SK-N-MC (cell line): ENCODE measurements around the gene SFN.
A peak's percentile ranks its signal among the peaks of the same experiment; 100 is the strongest.
"Not testable (repeated sequence)": the region's sequence is repeated elsewhere in the genome, so short reads cannot be mapped to it uniquely, and the experiment has no call there.

Source experiments
- DNase-seq: peaks from one replicate; pipeline ENCODE4 v3.0.0-alpha.2; 2011; ENCODE audit warnings: low read depth, low spot score
- H3K27ac ChIP-seq: fragments of 200-600 bp; sonication (generic); 2 replicates; pipeline ENCODE4 v1.5.1; 2016; ENCODE audit warnings: mixed run types
- H3K36me3 ChIP-seq: fragments of 200-600 bp; sonication (generic); 2 replicates; pipeline ENCODE4 v1.6.1; 2017; ENCODE audit warnings: antibody characterized with exemption, low read length, mixed read lengths; ENCODE audit not compliant: insufficient read depth
- H3K4me3 ChIP-seq: fragments of 200-600 bp; sonication (generic); 2 replicates; pipeline ENCODE4 v1.5.1; 2016
- H3K9ac ChIP-seq: fragments of 200-600 bp; sonication (generic); 2 replicates; pipeline ENCODE4 v1.8.0; 2017; ENCODE audit warnings: mixed run types, mixed read lengths; ENCODE audit not compliant: insufficient read length
- H3K9me3 ChIP-seq: fragments of 200-600 bp; sonication (generic); 2 replicates; pipeline ENCODE4 v1.6.1; 2017; ENCODE audit warnings: low read depth, mild to moderate bottlenecking, antibody characterized with exemption, low read length, moderate library complexity, mixed read lengths
- EZH2 ChIP-seq: fragments of 200-600 bp; sonication (generic); IDR thresholded peaks from one replicate; pipeline ENCODE4 v1.6.1; 2017; ENCODE audit warnings: antibody characterized with exemption
- FOXP2 ChIP-seq: optimal IDR thresholded peaks from 2 replicates; pipeline ENCODE3; 2011; ENCODE audit warnings: mild to moderate bottlenecking, moderate library complexity; ENCODE audit not compliant: insufficient read depth; ENCODE audit errors: extremely low read length, control extremely low read depth
- POLR2AphosphoS5 ChIP-seq: IDR thresholded peaks from 2 replicates; pipeline ENCODE4 v1.6.1; 2012; ENCODE audit warnings: mild to moderate bottlenecking, low read depth, low read length, borderline replicate concordance

SFN gene

GRCh38 chr1:26858160-26858559 is 4.8 kb upstream of the SFN start:
- Histone ChIP-seq H3K9ac (no peak overlapping the region), H3K9me3 (no peaks in the 10 kb centered on the region), H3K27ac (no peak overlapping the region), H3K4me3 (no peak overlapping the region), H3K36me3 (peaks cover 4% of the 10 kb centered on the region; the same call in 1 of the 2 replicates)
- no peak for DNase-seq
- TF ChIP-seq EZH2: no peak
- TF ChIP-seq POLR2AphosphoS5: no peak
- no peak for TF ChIP-seq FOXP2

GRCh38 chr1:26858891-26859640 is 3.9 kb upstream of the SFN start:
- TF ChIP-seq POLR2AphosphoS5 (no peak), FOXP2 (no peak), EZH2 (no peak)
- Histone ChIP-seq H3K9ac (no peak overlapping the region), H3K4me3 (no peak overlapping the region), H3K9me3 (no peaks in the 10 kb centered on the region), H3K36me3 (no peaks in the 10 kb centered on the region; the same call in 1 of the 2 replicates), H3K27ac (no peak overlapping the region)
- no peak for DNase-seq

DNA sequence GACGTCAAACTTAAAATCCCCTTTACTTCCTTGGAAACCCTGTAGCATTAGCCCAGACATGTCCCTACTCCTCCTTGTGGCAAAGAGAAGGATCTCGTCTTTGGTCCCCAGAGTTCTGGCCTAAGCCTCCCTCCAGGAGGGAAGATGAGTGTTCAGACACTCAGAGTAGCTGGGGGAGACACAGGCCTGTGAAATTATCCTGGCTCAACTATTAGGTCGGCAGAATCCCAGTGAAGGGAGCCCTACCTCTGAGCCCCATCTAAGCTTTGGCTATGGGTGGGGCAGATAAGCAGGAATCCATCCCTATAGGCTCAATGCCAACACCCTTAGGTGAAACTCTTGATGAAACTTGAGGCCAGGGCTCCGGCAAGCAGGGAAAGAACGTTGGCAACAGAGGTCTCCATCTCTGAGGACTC is 1.7 kb upstream of the SFN start:
- Histone ChIP-seq H3K4me3 (no peak overlapping the region), H3K9ac (no peak overlapping the region), H3K27ac (no peak overlapping the region), H3K36me3 (no peaks in the 10 kb centered on the region), H3K9me3 (no peaks in the 10 kb centered on the region)
- TF ChIP-seq POLR2AphosphoS5: no peak
- TF ChIP-seq FOXP2: no peak
- no peak for TF ChIP-seq EZH2
- no peak for DNase-seq

DNA sequence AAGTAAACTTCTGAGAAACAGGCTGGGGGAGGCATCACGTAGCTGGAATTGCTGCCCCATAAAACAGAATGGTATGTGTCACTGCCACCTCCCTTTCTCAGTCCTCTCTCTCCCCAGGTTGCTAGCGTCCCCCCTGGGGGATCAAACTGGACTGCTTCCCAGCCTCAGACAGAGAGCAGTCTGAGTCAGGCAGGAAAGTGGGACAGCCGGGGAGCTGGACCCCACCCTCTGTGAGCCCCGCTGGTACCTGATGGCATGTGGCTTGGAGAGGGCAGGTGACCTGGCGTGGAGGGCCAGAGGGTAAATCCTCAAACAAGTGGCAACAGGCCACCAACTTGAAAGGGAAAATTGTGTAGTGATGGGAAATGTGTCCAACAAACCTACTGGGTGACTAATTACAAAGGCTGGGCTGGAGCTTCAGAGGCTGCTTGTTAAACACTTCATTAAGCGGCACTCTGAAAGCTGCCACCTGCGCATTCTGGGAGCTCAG is 1.0 kb upstream of the SFN start:
- DNase-seq: no peak
- no peaks in the 10 kb centered on the region for H3K9me3 ChIP-seq
- H3K36me3 ChIP-seq: no peaks in the 10 kb centered on the region
- H3K4me3 ChIP-seq: no peak overlapping the region
- TF ChIP-seq FOXP2 (no peak), EZH2 (no peak), POLR2AphosphoS5 (no peak)
- no peak overlapping the region for H3K27ac ChIP-seq
- H3K9ac ChIP-seq: no peak overlapping the region

- no peak overlapping the region for H3K4me3 ChIP-seq
- H3K27ac ChIP-seq: no peak overlapping the region
- H3K9ac ChIP-seq: no peak overlapping the region
- DNase-seq: no peak
- no peaks in the 10 kb centered on the region for H3K9me3 ChIP-seq
- TF ChIP-seq EZH2: no peak
- no peak for TF ChIP-seq POLR2AphosphoS5
- TF ChIP-seq FOXP2: no peak
- no peaks in the 10 kb centered on the region for H3K36me3 ChIP-seq
Measured at GRCh38 chr1:26863685-26864077, 732 bp downstream of the SFN start.

GRCh38 chr1:26864610-26865480 is 1.9 kb downstream of the SFN start:
- peak overlapping the region; percentile 81 for H3K27ac ChIP-seq
- no peaks in the 10 kb centered on the region for H3K9me3 ChIP-seq
- peak overlapping the region; percentile 92 for H3K4me3 ChIP-seq
- peak overlapping the region; percentile 84 for H3K9ac ChIP-seq
- TF ChIP-seq POLR2AphosphoS5 (peak; percentile 92), FOXP2 (no peak)
- H3K36me3 ChIP-seq: no peaks in the 10 kb centered on the region
- peak; percentile 58 for DNase-seq

DNA sequence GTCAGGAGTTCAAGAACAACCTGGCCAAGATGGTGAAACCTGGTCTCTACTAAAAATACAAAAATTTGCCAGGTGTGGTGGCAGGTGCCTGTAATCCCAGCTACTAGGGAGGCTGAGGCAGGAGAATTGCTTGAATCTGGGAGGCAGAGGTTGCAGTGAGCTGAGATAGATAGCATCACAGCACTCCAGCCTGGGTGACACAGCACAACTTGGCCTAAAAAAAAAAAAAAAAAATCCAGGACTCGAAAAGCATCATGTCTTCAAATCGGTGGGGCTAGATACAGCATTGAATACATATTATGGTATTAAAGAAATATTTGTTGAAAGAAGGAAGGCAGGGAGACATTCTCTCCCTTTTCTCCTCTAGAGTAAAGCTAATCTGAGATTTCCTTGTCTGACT is 10.1 kb downstream of the SFN start:
- H3K4me3 ChIP-seq, H3K27ac ChIP-seq, H3K36me3 ChIP-seq, H3K9me3 ChIP-seq, H3K9ac ChIP-seq, DNase-seq: not testable (repeated sequence)

GRCh38 chr1:26874896-26875295 is 11.9 kb downstream of the SFN start:
- no peak overlapping the region for H3K27ac ChIP-seq
- no peak for DNase-seq
- H3K36me3 ChIP-seq: peaks cover 11% of the 10 kb centered on the region; the same call in 1 of the 2 replicates
- no peak overlapping the region for H3K4me3 ChIP-seq
- no peak overlapping the region for H3K9ac ChIP-seq
- TF ChIP-seq FOXP2 (no peak), POLR2AphosphoS5 (no peak), EZH2 (no peak)
- H3K9me3 ChIP-seq: no peaks in the 10 kb centered on the region
